H1 (cell line): ENCODE measurements around the gene KRTAP4-7.

ENCODE experiments used
- CTCF ChIP-seq, 3 experiments: IDR thresholded peaks; 1 replicate in 2 of 3; 2 replicates in 1 of 3; pipeline versions ENCODE4 v1.5.1 to v1.6.1; 2011; ENCODE audit warnings: low read length in 3 of 3, mild to moderate bottlenecking in 3 of 3, inconsistent platforms in 2 of 3, low read depth in 1 of 3, moderate library complexity in 1 of 3; ENCODE audit not compliant: insufficient read depth in 1 of 3; ENCODE audit errors: control extremely low read depth in 1 of 3
- GABPA ChIP-seq: IDR thresholded peaks from 2 replicates; pipeline ENCODE4 v1.6.1; 2011; ENCODE audit warnings: mild to moderate bottlenecking, low read length, moderate library complexity, borderline replicate concordance; ENCODE audit not compliant: insufficient read depth
- TEAD4 ChIP-seq: IDR thresholded peaks from 2 replicates; pipeline ENCODE4 v1.6.1; 2012; ENCODE audit warnings: low read depth, low read length, inconsistent platforms, mixed read lengths

GRCh38 chr17:41073676-41074075 lies 10.3 kb upstream of the KRTAP4-7 start:
- TF ChIP-seq GABPA (no peak), CTCF (IDR thresholded peaks at IDR 0.05; ENCODE audit: control extremely low read depth in 1 of 3, insufficient read depth in 1 of 3, low read depth in 1 of 3, low read length in 3 of 3) (no peak), TEAD4 (no peak)
